ENCODE data around the gene JAZF1. TPM values are rescaled to one million over a fixed set of nuclear protein-coding genes. Genes with fewer than 3 reads are reported as not detected.

The JAZF1 gene
- total RNA-seq, 4 donors from 2014 or later, result 27.8 to 36.5 (median 30.5) TPM

- TF ChIP-seq POLR2A (IDR thresholded peaks at IDR 0.05) (no peak), EP300 (IDR thresholded peaks at IDR 0.05) (no peak), POLR2AphosphoS5 (IDR thresholded peaks at IDR 0.05) (no peak), CTCF (IDR thresholded peaks at IDR 0.05) (no peak)
- 81 to 96% methylated on average over 3 to 7 of the region's 8 CpGs for WGBS, 2 donors (ENCODE audit: low coverage in 1 of 2)
- peaks cover 7 to 64% (median 13%) of the 10 kb centered on the region in 3 donors for H3K4me1 ChIP-seq
Measured at GRCh38 chr7:28072876-28073514, 107.6 kb downstream of the JAZF1 start.

GRCh38 chr7:28071570-28071969 lies 109.0 kb downstream of the JAZF1 start:
- Histone ChIP-seq H3K27me3 (no peaks in the 10 kb centered on the region), H3K4me3 (peak overlapping the region in 1 of 2 donors; percentile 19), H3K36me3 (no peaks in the 10 kb centered on the region), H3K4me1 (peaks cover 7 to 66% (median 12%) of the 10 kb centered on the region in 3 donors), H3K9me3 (no peaks in the 10 kb centered on the region), H3K27ac (peak overlapping the region in 2 of 4 donors; percentile 39 to 77)
- WGBS, 2 donors (ENCODE audit: low coverage in 1 of 2), result 58 to 71% methylated on average over 6 of the region's 6 CpGs
- TF ChIP-seq CTCF (IDR thresholded peaks at IDR 0.05) (no peak), POLR2A (IDR thresholded peaks at IDR 0.05) (no peak), EP300 (IDR thresholded peaks at IDR 0.05) (no peak), POLR2AphosphoS5 (IDR thresholded peaks at IDR 0.05) (no peak)
- ATAC-seq, result no peak

More at GRCh38 chr7:28072876-28073514, 107.6 kb downstream of the JAZF1 start:
- Histone ChIP-seq H3K27me3 (no peaks in the 10 kb centered on the region), H3K4me3 (no peak overlapping the region), H3K36me3 (no peaks in the 10 kb centered on the region), H3K9me3 (no peaks in the 10 kb centered on the region), H3K27ac (no peak overlapping the region)
- no peak for ATAC-seq

GRCh38 chr7:28070297-28071055 lies 110.1 kb downstream of the JAZF1 start:
- Histone ChIP-seq H3K27ac (peak overlapping the region; percentile 39 to 78 (median 69)), H3K4me1 (peaks cover 7 to 77% (median 12%) of the 10 kb centered on the region in 3 donors), H3K4me3 (peak overlapping the region in 1 of 2 donors; percentile 12), H3K27me3 (no peaks in the 10 kb centered on the region), H3K9me3 (no peaks in the 10 kb centered on the region), H3K36me3 (no peaks in the 10 kb centered on the region)
- ATAC-seq, result peak; percentile 65
- TF ChIP-seq POLR2A (IDR thresholded peaks at IDR 0.05) (no peak), CTCF (IDR thresholded peaks at IDR 0.05) (no peak), POLR2AphosphoS5 (IDR thresholded peaks at IDR 0.05) (no peak), EP300 (IDR thresholded peaks at IDR 0.05) (no peak)
- WGBS, 2 donors (ENCODE audit: low coverage in 1 of 2), result 18 to 22% methylated on average over 8 to 9 of the region's 9 CpGs

GRCh38 chr7:28069807-28070206 lies 110.8 kb downstream of the JAZF1 start:
- peak; percentile 55 for ATAC-seq
- peaks cover 7 to 84% (median 16%) of the 10 kb centered on the region in 3 donors for H3K4me1 ChIP-seq
- WGBS, 2 donors (ENCODE audit: low coverage in 1 of 2), result 8 to 15% methylated on average over 4 to 6 of the region's 10 CpGs
- no peaks in the 10 kb centered on the region for H3K27me3 ChIP-seq
- TF ChIP-seq CTCF (IDR thresholded peaks at IDR 0.05) (no peak), POLR2AphosphoS5 (IDR thresholded peaks at IDR 0.05) (no peak), EP300 (IDR thresholded peaks at IDR 0.05) (no peak), POLR2A (IDR thresholded peaks at IDR 0.05) (no peak)
- no peak overlapping the region for H3K4me3 ChIP-seq
- peak overlapping the region; percentile 39 to 78 (median 69) for H3K27ac ChIP-seq
- no peaks in the 10 kb centered on the region for H3K36me3 ChIP-seq
- H3K9me3 ChIP-seq, result no peaks in the 10 kb centered on the region

All from gastroesophageal sphincter (tissue), 4 donors.